T-cell (primary cell): ENCODE measurements around the gene FASTK. TPM values are rescaled to one million over a fixed set of nuclear protein-coding genes. Genes with fewer than 3 reads are reported as not detected.
A peak's percentile ranks its signal among the peaks of the same experiment; 100 is the strongest.

ENCODE experiments used
- ATAC-seq, 4 experiments: fragments of 200-7000 bp in 3 of 4; fragments of 150-1000 bp in 1 of 4; cut with Tn5 transposase; replicated peaks in 1 of 4; 1 replicate in 3 of 4; 2 replicates in 1 of 4; pipeline ENCODE4 v1.10.0; 2021; ENCODE audit warnings: moderate library complexity in 3 of 4, mild to moderate bottlenecking in 2 of 4, moderate number of reproducible peaks in 1 of 4
- CTCF ChIA-PET, 2 donors: fragments of 300-600 bp; sonication (Branson Sonifier 250); formaldehyde crosslinking; loops; one replicate each; lab custom pipeline; 2022; ENCODE audit warnings: antibody characterized with exemption in 2 of 2; lab: Charles Lee
- POLR2A ChIA-PET, 2 donors: fragments of 300-600 bp; sonication (Branson Sonifier 250); formaldehyde crosslinking; loops; one replicate each; lab custom pipeline; 2022; ENCODE audit warnings: antibody characterized with exemption in 2 of 2; lab: Charles Lee
- DNase-seq, 35 experiments: peaks; one replicate each; pipeline versions ENCODE4 v3.0.0 to v3.0.0-alpha.2; 2013 to 2023
- H3K27ac ChIP-seq: one replicate; pipeline ENCODE4 v1.5.1; 2013; ENCODE audit warnings: low read length
- H3K27me3 ChIP-seq, 2 experiments: replicated peaks in 1 of 2; 1 replicate in 1 of 2; 2 replicates in 1 of 2; pipeline versions ENCODE4 v1.6.1 to v1.7.0; 2013; ENCODE audit warnings: low read length in 1 of 2, mixed read lengths in 1 of 2; ENCODE audit not compliant: control insufficient read depth in 2 of 2, insufficient read depth in 2 of 2; ENCODE audit errors: extremely low read depth in 1 of 2
- H3K36me3 ChIP-seq, 2 donors: 1 replicate in 1 of 2; 2 replicates in 1 of 2; pipeline versions ENCODE4 v1.6.1 to v1.7.0; 2013; ENCODE audit warnings: low read length in 1 of 2; ENCODE audit not compliant: control insufficient read depth in 2 of 2, insufficient read depth in 1 of 2; ENCODE audit errors: extremely low read depth in 1 of 2
- H3K4me1 ChIP-seq, 2 experiments: 1 replicate in 1 of 2; 2 replicates in 1 of 2; pipeline versions ENCODE4 v1.6.1 to v1.7.0; 2013; ENCODE audit warnings: low read length in 2 of 2, mixed read lengths in 1 of 2; ENCODE audit not compliant: insufficient read depth in 2 of 2, control insufficient read depth in 1 of 2; ENCODE audit errors: extremely low read depth in 1 of 2
- H3K4me3 ChIP-seq, 2 donors: 1 replicate in 1 of 2; 2 replicates in 1 of 2; pipeline versions ENCODE4 v1.5.1 to v1.7.0; 2013; ENCODE audit warnings: mild to moderate bottlenecking in 2 of 2, low read length in 1 of 2, moderate library complexity in 1 of 2; ENCODE audit not compliant: control insufficient read depth in 1 of 2; ENCODE audit errors: extremely low read depth in 1 of 2
- H3K9me3 ChIP-seq: 2 replicates; pipeline ENCODE4 v1.7.0; 2013
- H3K27ac Mint-ChIP-seq, 2 donors: one replicate each; pipeline ENCODE4 v1.8.0; 2020 to 2021; ENCODE audit warnings: mild to moderate bottlenecking in 2 of 2, mixed read lengths in 2 of 2
- H3K27me3 Mint-ChIP-seq, 2 donors: one replicate each; pipeline ENCODE4 v1.8.0; 2021 to 2022; ENCODE audit warnings: mixed read lengths in 2 of 2
- H3K36me3 Mint-ChIP-seq: one replicate; pipeline ENCODE4 v1.8.0; 2021; ENCODE audit warnings: mixed read lengths
- H3K4me1 Mint-ChIP-seq, 3 donors: one replicate each; pipeline ENCODE4 v1.8.0; 2020 to 2022; ENCODE audit warnings: mixed read lengths in 3 of 3, mild to moderate bottlenecking in 1 of 3
- H3K4me3 Mint-ChIP-seq, 3 donors: one replicate each; pipeline ENCODE4 v1.8.0; 2020 to 2022; ENCODE audit warnings: mild to moderate bottlenecking in 3 of 3, mixed read lengths in 3 of 3, moderate library complexity in 3 of 3
- H3K9me3 Mint-ChIP-seq, 3 donors: one replicate each; pipeline ENCODE4 v1.8.0; 2020 to 2022; ENCODE audit warnings: mixed read lengths in 3 of 3
- WGBS: methylation state at CpG from one replicate; pipeline ENCODE4 v1.1.5; 2013; ENCODE audit warnings: missing lambda C conversion rate; ENCODE audit not compliant: insufficient coverage; 5-methylcytosine and 5-hydroxymethylcytosine counted together
- total RNA-seq, 35 experiments: library from RNA in 6 of 35; stranded (reverse) in 6 of 35; fragments of 120-200 nt in 1 of 35; gene quantifications; one replicate each; pipeline versions ENCODE4 v1.2.1 to v1.2.4 and lab custom pipeline; 2013 to 2026

The FASTK gene
- total RNA-seq, 5 donors from 2014 or later (not counting 1 experiment from before 2014, with no cell fraction given), result 98.8 to 157 (median 151) TPM

GRCh38 chr7:151094675-151095074 is 14.1 kb upstream of the FASTK start:
- ATAC-seq, result no peak
- Mint-ChIP-seq H3K27ac (peak overlapping the region in 1 of 2 donors; percentile 36), H3K4me3 (no peak overlapping the region), H3K4me1 (peaks cover 3 to 12% (median 9%) of the 10 kb centered on the region in 3 donors), H3K27me3 (no peaks in the 10 kb centered on the region), H3K9me3 (no peaks in the 10 kb centered on the region), H3K36me3 (no peaks in the 10 kb centered on the region)
- no peaks in the 10 kb centered on the region for H3K36me3 ChIP-seq
- H3K9me3 ChIP-seq, result no peaks in the 10 kb centered on the region
- peaks cover 0 to 4% of the 10 kb centered on the region in 2 experiments for H3K27me3 ChIP-seq
- H3K27ac ChIP-seq, result no peak overlapping the region
- WGBS, result 92% methylated on average over 2 of the region's 5 CpGs
- ChIA-PET CTCF (interaction anchor here in 1 of 2 donors (0.6 to 0.7 kb wide), 6 partner anchors 9 to 592 kb away, joined by 3 to 5 read pairs (median 3); no protein-coding TSS in a partner anchor), POLR2A (interaction anchor here (0.6 kb wide), 3 partner anchors 43 to 189 kb away, joined by 3 to 4 read pairs (median 4); no protein-coding TSS in a partner anchor)
- peaks cover 0 to 12% of the 10 kb centered on the region in 2 experiments for H3K4me1 ChIP-seq
- H3K4me3 ChIP-seq, result no peak overlapping the region
- DNase-seq, result no peak

- DNase-seq, result no peak
- no peaks in the 10 kb centered on the region for H3K36me3 Mint-ChIP-seq
- WGBS, result 96% methylated on average over 6 of the region's 6 CpGs
- Histone ChIP-seq H3K36me3 (no peaks in the 10 kb centered on the region), H3K4me1 (peaks cover 0 to 20% of the 10 kb centered on the region in 2 experiments), H3K27ac (no peak overlapping the region), H3K27me3 (peaks cover 0 to 6% of the 10 kb centered on the region in 2 experiments), H3K9me3 (no peaks in the 10 kb centered on the region), H3K4me3 (no peak overlapping the region)
- ChIA-PET POLR2A (no interaction called here), CTCF (interaction anchor here (0.6 to 1.0 kb wide), 2 partner anchors 17 to 162 kb away, joined by 3 to 4 read pairs; no protein-coding TSS in a partner anchor)
- no peaks in the 10 kb centered on the region for H3K9me3 Mint-ChIP-seq
- H3K27ac Mint-ChIP-seq, result no peak overlapping the region
- ATAC-seq, result no peak
- H3K4me1 Mint-ChIP-seq, result peaks cover 12 to 21% (median 19%) of the 10 kb centered on the region in 3 donors
- H3K4me3 Mint-ChIP-seq, result no peak overlapping the region
- H3K27me3 Mint-ChIP-seq, result peaks cover 0 to 4% of the 10 kb centered on the region in 2 donors
Measured at GRCh38 chr7:151093748-151094147, 13.1 kb upstream of the FASTK start.

GRCh38 chr7:151091988-151092387 is 11.4 kb upstream of the FASTK start:
- no peak for ATAC-seq
- no peaks in the 10 kb centered on the region for H3K9me3 ChIP-seq
- H3K27me3 Mint-ChIP-seq, result peaks cover 0 to 4% of the 10 kb centered on the region in 2 donors
- no peaks in the 10 kb centered on the region for H3K36me3 Mint-ChIP-seq
- POLR2A ChIA-PET, result interaction anchor here in 1 of 2 donors (0.6 kb wide), 1 partner anchor 453 kb away, joined by 5 read pairs; no protein-coding TSS in a partner anchor
- H3K27ac ChIP-seq, result no peak overlapping the region
- WGBS, result 92% methylated on average over 13 of the region's 14 CpGs
- no peak for DNase-seq
- H3K4me3 Mint-ChIP-seq, result no peak overlapping the region
- H3K36me3 ChIP-seq, result no peaks in the 10 kb centered on the region
- H3K27ac Mint-ChIP-seq, result no peak overlapping the region
- no peaks in the 10 kb centered on the region for H3K9me3 Mint-ChIP-seq
- H3K4me3 ChIP-seq, result no peak overlapping the region
- H3K27me3 ChIP-seq, result peaks cover 0 to 18% of the 10 kb centered on the region in 2 experiments
- H3K4me1 ChIP-seq, result peaks cover 7 to 36% of the 10 kb centered on the region in 2 experiments
- CTCF ChIA-PET, result no interaction called here
- peaks cover 19 to 29% (median 25%) of the 10 kb centered on the region in 3 donors for H3K4me1 Mint-ChIP-seq

- CTCF ChIA-PET, result no interaction called here
- H3K9me3 Mint-ChIP-seq, result no peaks in the 10 kb centered on the region
- 64% methylated on average over 6 of the region's 6 CpGs for WGBS
- POLR2A ChIA-PET, result interaction anchor here in 1 of 2 donors (0.6 kb wide), 1 partner anchor 452 kb away, joined by 5 read pairs; no protein-coding TSS in a partner anchor
- Histone ChIP-seq H3K27me3 (peaks cover 0 to 19% of the 10 kb centered on the region in 2 experiments), H3K36me3 (no peaks in the 10 kb centered on the region), H3K4me1 (peaks cover 7 to 37% of the 10 kb centered on the region in 2 experiments), H3K4me3 (no peak overlapping the region), H3K9me3 (no peaks in the 10 kb centered on the region), H3K27ac (no peak overlapping the region)
- H3K4me3 Mint-ChIP-seq, result no peak overlapping the region
- no peak for ATAC-seq
- no peak overlapping the region for H3K27ac Mint-ChIP-seq
- peaks cover 0 to 4% of the 10 kb centered on the region in 2 donors for H3K27me3 Mint-ChIP-seq
- peaks cover 19 to 31% (median 25%) of the 10 kb centered on the region in 3 donors for H3K4me1 Mint-ChIP-seq
- H3K36me3 Mint-ChIP-seq, result no peaks in the 10 kb centered on the region
- peak in 1 of 35 experiments; percentile 35 for DNase-seq
Measured at GRCh38 chr7:151091431-151091830, 10.8 kb upstream of the FASTK start.

GRCh38 chr7:151091003-151091402 is 10.4 kb upstream of the FASTK start:
- H3K27me3 Mint-ChIP-seq, result peaks cover 0 to 4% of the 10 kb centered on the region in 2 donors
- peaks cover 20 to 30% (median 25%) of the 10 kb centered on the region in 3 donors for H3K4me1 Mint-ChIP-seq
- peaks cover 7 to 34% of the 10 kb centered on the region in 2 experiments for H3K4me1 ChIP-seq
- 100% methylated on average over 5 of the region's 7 CpGs for WGBS
- H3K36me3 ChIP-seq, result no peaks in the 10 kb centered on the region
- ATAC-seq (no peak), DNase-seq (no peak)
- no peak overlapping the region for H3K27ac ChIP-seq
- CTCF ChIA-PET, result interaction anchor here in 1 of 2 donors (0.7 kb wide), 1 partner anchor 83 kb away, joined by 3 read pairs; no protein-coding TSS in a partner anchor
- no peaks in the 10 kb centered on the region for H3K9me3 ChIP-seq
- H3K27me3 ChIP-seq, result peaks cover 0 to 19% of the 10 kb centered on the region in 2 experiments
- no peaks in the 10 kb centered on the region for H3K36me3 Mint-ChIP-seq
- H3K4me3 ChIP-seq, result no peak overlapping the region
- POLR2A ChIA-PET, result no interaction called here
- no peak overlapping the region for H3K4me3 Mint-ChIP-seq
- H3K9me3 Mint-ChIP-seq, result no peaks in the 10 kb centered on the region
- no peak overlapping the region for H3K27ac Mint-ChIP-seq

- no peak for DNase-seq
- Histone ChIP-seq H3K4me1 (peaks cover 10 to 37% of the 10 kb centered on the region in 2 experiments), H3K9me3 (no peaks in the 10 kb centered on the region), H3K27ac (no peak overlapping the region), H3K36me3 (no peaks in the 10 kb centered on the region), H3K27me3 (peaks cover 0 to 23% of the 10 kb centered on the region in 2 experiments), H3K4me3 (no peak overlapping the region)
- peaks cover 2 to 6% of the 10 kb centered on the region in 2 donors for H3K27me3 Mint-ChIP-seq
- POLR2A ChIA-PET, result no interaction called here
- ATAC-seq, result no peak
- H3K4me3 Mint-ChIP-seq, result no peak overlapping the region
- WGBS, result 88% methylated on average over 15 of the region's 22 CpGs
- H3K36me3 Mint-ChIP-seq, result no peaks in the 10 kb centered on the region
- no peak overlapping the region for H3K27ac Mint-ChIP-seq
- no peaks in the 10 kb centered on the region for H3K9me3 Mint-ChIP-seq
- CTCF ChIA-PET, result interaction anchor here in 1 of 2 donors (0.7 kb wide), 1 partner anchor 82 kb away, joined by 3 read pairs; no protein-coding TSS in a partner anchor
- peaks cover 29 to 35% (median 31%) of the 10 kb centered on the region in 3 donors for H3K4me1 Mint-ChIP-seq
Measured at GRCh38 chr7:151089893-151090730, 9.5 kb upstream of the FASTK start.
